HPDE6-E6E7 (cell line): ENCODE data around the gene MED13L.
"Not testable (repeated sequence)": the region's sequence is repeated elsewhere in the genome, so short reads cannot be mapped to it uniquely, and the experiment has no call there.

Source experiments
- DNase-seq: peaks from one replicate; pipeline ENCODE4 v3.0.0; 2011; ENCODE audit warnings: missing footprints; ENCODE audit errors: extremely low spot score

Gene MED13L

DNA sequence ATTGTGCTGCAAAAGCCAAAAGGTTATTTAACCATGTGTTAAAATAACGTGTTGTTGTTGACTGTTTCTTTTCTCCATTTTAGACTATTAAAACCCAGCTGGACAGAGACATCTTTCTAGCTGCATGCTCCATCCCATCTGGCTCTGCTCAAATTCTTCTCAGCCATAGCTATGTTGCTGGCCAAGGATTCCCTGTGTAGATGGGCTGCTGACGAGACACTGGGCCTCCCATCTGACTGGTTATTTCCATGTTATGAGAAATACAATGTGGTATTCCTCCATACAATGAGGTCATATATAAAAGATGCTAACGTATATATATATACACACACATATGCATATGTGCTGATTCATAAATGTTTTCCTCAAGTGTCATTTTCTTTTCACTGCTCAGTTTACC, 30.1 kb downstream of the MED13L start:
- no peak for DNase-seq

DNA sequence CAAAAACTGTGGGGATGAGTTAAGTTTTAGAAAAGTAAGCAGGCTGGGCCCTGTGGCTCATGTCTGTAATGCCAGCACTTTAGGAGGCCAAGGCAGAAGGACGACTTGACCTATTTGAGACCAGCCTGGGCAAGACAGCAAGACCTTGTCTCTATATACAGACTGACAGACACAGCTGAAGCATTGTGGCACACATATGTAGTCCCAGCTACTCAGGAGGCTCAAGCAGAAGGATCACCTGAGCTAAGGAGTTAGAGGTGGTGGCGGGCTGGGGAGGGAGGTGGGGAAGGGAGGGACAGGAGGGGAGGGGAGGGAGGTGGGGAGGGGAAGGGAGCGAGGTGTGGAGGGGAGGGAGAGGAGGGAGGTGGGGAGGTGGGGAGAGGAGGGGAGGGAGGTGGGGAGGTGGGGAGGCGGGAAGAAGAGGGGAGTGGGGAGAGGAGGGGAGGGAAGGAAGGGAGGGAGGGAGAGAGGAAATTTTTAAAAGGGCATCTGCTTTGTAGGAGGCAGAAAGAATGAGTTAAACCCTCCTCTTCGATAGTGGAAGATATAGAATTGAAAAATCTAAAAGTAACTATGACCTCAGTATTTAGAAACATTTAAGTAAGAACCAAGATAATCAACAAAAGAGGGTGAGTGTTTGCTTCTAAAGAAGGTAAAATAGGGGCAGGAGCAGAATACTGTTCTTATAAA, 30.9 kb downstream of the MED13L start:
- no peak for DNase-seq

DNA sequence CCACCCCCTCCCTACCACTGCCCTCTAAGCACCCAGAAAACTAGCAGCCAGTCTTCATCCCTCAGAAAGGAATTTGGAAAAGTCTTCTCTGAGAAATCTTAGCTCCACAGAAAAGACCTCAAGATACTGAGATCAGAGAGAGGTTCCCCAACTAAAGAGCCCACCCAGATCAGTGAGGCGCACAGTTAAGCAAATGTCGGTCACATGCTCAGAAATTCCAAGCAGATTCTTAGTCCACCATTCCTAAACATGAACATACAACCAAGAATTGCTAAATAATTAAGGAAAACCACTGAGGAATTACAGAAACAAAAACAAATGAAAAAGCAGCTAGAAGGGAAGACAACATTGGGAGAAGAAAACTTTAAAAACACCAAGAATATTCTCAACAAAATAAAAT, 32.3 kb downstream of the MED13L start:
- DNase-seq = no peak

DNA sequence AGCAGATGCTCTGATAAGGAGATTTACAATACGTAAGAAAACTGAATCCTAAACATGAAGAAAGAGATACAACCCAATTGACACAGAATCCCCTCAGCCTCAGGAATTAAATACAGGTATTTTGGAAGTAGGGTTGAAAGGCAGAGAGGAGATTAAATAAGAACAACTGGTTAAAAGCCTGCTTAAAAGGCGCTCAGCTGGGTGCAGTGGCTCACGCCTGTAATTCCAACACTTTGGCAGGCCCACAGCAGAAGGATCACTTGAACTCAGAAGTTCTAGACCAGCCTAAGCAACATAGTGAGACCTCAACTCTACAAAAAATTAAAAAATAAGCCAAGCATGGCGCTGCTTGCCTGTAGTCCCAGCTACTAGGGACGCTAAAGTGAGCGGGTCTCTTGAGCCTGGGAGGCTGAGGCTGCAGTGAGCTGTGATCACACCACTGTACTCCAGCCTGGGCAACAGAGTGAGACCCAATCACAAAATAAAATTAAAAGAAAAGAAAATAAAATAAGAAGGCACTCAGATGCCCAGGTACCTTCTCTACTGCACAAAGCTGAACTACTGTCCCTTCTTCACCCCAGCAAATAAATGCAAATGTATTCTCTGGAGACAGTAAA, 32.9 kb downstream of the MED13L start:
- no peak for DNase-seq

DNA sequence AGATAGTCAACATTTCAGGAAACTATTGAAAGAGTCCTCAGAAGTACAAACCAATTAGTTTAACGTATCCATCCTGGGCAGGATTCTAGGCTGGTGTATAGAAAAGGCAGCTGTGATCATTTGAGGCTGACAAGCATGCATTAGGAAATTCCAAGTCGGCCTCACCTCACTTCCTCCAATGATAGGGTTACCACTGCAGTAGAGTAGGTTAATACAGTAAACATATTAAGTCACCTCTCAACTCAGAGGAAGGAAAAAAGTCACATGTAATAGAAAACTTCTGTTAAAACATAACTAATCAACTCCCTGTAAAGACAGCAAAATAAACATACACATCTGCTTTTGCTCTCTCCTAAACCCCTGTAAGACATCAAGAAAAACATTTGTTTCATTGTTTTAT, 33.5 kb downstream of the MED13L start:
- no peak for DNase-seq

DNA sequence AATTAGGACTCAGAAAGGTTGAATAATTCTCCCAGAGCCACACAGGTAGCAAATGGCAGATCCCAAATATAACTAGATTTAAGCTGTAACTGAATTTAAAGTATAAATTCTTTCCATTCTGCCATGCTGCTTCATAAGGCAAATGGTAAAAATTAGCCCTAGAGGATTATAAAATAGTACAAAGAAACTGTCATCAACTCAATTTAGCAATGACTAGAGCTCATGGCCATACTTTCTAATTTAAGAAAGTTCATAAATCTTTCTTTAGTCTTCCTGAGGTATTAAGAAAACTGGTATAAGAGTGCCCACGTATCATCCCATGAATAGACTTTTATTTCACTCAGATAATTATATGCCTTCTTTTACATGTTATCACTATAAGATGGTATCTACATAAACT, 34.8 kb downstream of the MED13L start:
- DNase-seq = no peak

DNA sequence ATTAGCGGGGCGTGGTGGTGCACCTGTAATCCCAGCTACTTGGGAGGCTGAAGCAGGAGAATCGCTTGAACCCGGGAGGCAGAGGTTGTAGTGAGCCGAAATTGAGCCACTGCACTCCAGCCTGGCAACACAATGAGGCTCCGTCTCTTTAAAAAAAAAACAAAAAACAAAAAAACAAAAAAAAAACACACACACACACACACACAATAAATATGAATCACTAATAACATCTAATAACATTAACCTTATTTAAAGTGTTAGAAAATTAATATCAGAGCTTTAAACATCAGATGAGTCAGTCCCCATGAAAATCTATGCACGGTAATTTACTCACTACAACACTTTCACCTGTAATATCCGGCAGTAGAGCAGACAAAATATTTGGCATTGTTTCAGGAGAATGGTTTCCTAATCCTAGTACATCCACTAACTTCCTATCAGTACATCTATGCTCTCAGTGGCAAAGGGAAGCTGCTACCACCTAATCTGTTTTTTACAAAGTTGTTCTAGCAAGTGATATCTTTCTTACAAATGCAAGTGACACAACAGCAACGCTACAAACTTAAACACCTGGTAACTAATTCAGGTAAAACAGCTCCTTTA, 36.2 kb downstream of the MED13L start:
- DNase-seq = no peak

DNA sequence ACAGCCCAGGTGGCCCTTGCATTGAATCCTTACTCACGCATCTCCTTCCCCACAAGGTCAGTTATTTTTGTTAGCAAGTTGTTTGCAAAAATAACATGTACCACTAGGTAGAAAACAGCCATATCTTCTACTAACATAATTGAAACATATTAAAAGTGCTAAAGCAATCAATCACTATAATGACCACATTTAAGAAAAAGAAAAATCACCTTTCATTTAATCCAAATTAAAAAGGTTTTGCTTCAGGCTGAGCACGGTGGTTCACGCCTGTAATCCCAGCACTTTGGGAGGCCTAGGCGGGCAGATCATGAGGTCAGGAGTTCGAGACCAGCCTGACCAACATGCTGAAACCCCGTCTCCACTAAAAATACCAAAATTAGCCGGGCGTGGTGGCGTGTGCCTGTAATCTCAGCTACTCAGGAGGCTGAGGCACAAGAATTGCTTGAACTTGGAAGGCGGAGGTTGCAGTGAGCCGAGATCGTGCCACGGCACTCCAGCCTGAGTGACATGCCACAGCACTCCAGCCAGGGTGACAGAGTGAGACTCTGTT, 38.8 kb downstream of the MED13L start:
- DNase-seq = not testable (repeated sequence)

DNA sequence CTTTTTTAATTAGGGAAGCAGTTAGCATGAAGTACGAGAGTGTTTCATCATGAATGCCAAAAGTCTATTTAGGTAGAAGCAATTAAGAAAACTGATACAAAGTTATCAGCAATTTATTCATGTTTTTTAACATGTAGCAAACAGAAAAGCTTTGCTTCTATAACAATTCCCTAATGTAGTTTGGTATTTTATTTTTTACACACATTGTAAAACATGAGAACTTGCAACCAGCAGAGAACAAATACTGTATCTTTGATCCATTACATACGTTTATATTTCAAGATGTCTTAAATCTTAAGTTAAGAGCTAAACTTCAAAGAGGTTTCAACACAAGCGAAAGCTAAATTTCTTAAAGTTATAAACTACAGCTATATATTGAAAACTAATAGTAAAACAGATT, 39.3 kb downstream of the MED13L start:
- no peak for DNase-seq

DNA sequence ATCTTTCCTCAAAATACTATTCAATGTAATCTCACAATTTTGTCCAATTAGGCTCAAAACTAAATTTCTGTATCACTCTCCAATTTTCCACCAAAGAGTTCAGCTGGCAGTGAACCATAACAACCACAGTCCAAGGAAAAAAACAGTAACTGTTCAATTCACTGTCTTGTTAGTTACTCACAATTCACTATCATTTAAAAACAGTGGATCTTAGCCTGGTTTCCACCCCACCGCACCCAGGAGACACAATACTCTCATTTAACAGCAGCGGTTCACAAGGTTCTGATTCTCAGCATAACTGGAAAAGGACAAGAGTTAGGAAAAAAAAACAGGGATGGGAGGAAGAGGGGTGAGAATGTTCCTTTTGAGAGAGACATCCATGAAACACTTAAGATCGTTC, 40.5 kb downstream of the MED13L start:
- no peak for DNase-seq

DNA sequence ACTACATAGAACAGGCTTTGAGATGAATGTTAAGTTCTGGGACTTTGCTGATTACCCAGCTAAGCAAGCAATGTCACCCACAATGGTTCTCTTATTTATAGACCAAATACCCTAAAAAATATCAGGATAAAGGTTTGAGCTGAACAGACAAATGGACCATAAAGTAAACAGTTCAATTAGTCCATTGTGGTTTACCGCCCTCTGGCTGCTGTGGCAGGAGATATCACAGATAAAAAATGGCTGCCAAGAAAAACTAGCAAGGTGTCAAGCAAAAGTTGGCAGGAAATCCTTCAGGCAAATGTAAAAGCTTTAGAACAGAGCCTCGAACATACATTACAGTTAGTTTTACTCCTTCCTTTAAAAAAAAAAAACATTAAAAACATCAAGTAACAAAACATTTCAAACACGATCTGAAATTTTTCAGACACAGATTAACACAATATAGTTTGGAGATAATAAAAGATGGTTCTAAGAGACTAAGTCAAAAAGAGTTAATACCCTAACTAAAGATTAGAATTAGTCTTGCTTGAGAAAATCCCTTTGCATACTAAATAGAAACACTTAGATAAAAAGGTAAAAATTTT, 41.3 kb downstream of the MED13L start:
- DNase-seq = peak; percentile 34

DNA sequence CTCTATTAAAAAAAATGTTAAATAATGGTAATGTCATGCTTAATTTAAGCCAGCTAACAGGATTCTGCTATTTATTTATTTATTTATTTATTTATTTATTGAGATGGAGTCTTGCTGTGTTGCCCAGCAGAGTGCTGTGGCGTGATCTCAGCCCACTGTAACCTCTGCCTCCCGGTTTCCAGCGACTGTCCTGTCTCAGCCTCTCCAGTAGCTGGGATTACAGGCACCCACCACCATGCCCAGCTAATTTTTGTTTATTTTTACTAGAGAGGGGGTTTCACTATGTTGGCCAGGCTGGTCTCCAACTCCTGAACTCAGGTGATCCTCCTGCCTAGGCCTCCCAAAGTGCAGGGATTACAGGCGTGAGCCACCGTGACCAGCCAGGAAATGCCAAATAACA, 43.3 kb downstream of the MED13L start:
- not testable (repeated sequence) for DNase-seq

DNA sequence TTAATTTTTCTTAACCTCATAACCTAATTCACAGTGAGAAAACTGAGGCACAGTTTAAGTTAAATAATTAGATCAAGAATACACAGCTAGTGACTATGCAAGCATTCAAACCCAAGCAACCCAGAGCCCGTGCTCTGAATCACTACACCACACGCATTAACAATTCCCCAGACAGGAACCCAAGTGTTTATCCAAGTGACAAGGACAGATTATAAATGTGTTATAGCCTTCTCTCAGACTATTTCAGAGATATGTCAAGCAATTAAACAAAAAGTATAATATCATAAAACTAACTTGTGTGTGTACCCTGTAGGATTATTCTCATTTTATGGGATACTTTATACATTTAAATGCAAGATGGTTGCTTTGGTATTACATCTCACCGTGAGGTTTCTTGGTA, 43.8 kb downstream of the MED13L start:
- DNase-seq = no peak

DNA sequence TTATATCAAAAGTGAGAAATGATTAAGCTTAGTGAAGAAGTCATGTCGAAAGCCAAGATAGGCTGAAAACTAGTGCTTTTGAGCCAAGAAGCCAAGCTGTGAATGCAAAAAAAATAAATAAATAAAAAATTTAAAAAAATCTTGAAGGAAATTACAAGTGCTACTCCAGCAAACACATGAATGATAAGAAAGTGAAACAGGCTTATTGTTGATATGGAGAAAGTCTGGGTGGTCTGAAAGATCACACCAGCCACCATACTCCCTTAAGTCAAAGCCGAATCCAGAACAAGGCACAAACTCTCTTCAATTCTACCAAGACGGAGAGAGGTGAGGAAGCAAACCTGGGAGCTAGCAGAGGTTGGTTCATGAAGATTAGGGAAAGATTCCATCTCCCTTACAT, 49.7 kb downstream of the MED13L start:
- no peak for DNase-seq

DNA sequence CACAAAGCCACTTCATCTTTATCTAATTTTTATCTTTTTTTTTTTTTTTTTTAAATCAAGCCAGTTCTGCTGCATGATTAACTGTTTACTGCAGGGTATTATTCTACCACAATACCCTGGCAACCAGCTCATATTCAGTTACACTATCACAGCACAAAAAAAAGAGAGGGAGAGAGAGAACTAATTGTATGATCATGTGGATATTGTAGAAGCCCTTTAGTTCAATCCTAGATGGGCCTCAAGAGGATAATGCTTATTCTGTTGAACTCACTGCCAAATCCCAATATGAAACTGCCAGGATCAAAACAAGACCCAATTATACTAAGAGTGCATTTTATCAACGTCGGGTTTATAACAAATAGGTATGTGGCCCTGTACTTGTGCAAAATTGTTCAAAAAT, 51.5 kb downstream of the MED13L start:
- no peak for DNase-seq

DNA sequence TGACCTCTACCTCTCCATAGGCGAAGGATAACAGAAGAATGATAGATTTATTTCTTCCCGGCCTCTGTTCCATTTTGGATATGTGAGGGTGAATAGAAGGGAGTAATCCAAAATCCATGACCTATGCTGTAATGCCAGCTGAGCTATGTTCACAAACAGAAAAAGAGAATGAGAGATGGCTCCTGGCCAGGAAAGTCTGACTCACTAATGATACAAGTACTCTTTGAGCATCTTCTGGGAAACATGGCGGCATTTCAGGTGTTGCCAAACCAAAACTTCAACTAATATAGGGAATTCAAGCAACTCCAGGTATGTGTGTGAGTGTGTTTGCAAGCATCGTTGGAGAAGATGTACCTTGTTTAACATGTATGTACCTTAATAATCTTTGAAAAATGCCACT, 55.1 kb downstream of the MED13L start:
- no peak for DNase-seq

DNA sequence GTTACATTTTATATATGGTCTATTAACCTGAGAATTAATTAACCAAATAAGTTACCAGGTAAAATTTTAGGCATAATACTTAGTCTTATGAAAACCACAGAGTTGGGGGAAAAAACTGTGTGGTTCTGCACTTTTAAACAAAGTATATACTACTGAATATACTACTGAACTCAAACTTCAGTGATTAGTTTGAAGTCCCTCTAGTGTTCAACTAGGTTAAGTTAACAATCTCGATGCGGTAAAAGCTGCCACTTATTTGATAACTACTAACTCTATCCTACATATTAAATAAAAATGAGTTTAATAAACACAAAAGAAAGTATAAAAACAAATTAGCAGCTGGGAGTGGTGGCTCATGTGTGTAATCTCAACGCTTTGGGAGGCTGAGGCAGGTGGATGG, 56.7 kb downstream of the MED13L start:
- no peak for DNase-seq

DNA sequence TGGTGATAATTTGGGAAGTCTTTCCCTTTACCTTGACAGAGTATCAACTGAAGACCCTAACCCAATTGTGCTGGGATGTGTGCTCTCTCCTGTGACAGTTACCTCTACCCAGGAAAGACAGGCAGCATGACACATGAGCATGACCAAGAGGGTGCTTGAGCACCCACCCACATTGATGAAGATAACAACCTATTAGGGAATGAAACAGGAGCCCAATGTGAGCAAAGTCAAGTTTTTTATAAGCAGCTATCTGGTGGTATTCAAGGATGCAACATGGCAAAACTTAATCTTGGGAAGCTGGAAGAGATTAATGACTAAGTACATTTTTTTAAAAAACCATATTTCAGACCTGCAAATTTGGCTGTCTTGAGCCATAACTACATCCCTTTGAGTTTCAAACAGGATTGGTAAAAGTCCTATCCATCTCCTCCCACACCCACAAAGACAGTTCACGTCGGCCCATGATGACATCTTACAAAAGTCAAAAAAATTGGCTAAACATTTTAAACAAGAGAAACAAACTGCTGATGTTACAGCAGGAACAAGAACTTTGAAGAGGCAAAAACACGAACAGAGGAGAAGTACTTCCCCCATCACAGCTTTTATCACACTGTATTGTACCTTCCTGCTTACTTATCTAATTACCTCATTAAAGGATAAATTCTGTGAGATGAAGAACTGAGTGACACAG, 60.3 kb downstream of the MED13L start:
- DNase-seq = no peak

DNA sequence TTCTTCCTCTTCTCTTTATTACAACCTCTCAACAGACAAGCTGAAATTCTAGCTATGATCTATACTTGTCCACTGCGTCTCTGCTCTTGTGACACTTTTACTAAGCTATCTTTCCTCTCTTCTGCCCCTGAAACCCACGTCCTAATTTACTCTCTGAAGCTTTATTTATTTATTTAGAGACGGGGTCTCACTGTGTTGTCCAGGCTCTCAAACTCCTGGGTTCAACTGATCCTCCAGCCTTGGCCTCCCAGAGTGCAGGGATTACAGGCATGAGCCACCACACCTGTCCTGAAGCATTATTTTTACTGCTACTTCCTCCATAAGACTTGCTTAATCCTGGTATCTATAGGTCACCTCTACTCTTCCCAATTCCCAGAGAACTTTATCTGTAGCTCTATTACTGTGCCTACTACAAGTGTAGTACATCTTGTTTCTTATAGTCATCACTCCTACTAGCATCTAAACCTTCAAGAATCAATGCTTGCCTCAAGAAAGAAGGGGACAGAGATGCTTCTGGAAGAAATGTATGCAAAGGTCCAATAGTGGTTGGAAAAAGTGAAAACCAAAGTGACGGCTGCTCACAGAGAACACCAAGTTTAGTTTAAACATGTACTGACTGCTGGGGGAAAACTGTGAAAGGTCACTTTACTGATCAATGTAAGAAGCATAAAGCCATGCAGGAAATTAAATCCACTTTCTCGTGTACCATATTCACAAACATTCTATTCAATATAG, 61.3 kb downstream of the MED13L start:
- DNase-seq = no peak

DNA sequence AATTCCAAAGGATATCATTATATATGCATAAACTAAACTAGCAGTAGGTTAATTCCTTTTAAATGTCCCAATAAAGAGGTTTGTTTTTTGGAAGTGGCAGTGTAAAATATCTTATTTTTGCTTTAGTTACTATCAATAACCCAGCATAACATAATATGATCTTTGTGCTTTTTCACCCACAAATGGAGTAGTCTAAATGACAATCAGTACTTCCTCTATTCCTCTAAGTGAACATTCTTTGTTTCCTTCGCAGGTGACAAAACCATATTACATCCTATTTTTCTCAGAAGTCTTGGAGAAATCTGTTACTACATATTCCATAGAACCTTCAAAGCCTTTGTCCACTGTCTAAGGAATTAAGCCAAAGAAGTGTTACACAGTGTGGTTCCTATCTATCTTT, 62.5 kb downstream of the MED13L start:
- DNase-seq = no peak

DNA sequence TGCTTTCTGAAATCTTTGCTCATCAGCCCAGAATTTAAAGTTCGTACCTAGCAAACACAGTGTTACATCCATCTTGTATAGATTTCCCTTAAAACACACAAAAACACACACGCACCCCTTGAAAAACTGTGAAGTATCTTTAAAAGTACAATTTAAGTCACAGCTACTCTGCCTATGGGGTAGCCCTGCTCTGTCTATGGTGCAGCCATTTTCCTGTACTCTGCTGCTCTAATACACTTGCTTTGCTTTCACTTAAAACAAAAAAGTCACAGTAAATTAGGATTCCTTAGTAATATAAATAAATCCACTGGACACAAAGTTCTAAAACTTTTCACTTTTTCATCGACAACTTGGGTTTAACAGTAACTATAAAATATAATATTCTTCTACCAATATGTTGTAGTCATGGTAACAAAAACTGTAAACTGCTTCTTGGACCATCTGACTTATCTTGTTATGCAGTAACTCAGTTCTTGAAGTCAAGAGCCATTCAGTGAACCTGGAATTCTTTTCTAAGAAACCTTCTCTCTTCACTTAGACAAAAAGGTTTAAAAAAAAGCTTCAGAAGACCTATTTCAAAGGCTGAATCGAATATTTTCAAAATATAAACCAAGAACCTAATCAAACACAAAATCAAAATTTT, 63.5 kb downstream of the MED13L start:
- no peak for DNase-seq
